Nephron (organoid): ENCODE results near the gene PEAK1.

ENCODE experiments used
- H3K27ac Mint-ChIP-seq, 3 experiments: 2 replicates each; pipeline ENCODE4 v1.8.0; 2020; ENCODE audit warnings: mixed read lengths in 3 of 3, mild to moderate bottlenecking in 2 of 3, moderate library complexity in 1 of 3
- H3K27me3 Mint-ChIP-seq: 2 replicates; pipeline ENCODE4 v1.8.0; 2021; ENCODE audit warnings: low read depth, mild to moderate bottlenecking, moderate library complexity, mixed read lengths
- H3K36me3 Mint-ChIP-seq: 2 replicates; pipeline ENCODE4 v1.8.0; 2020; ENCODE audit warnings: low read depth, mixed read lengths
- H3K4me1 Mint-ChIP-seq: 2 replicates; pipeline ENCODE4 v1.8.0; 2020; ENCODE audit warnings: mixed read lengths
- H3K4me3 Mint-ChIP-seq, 3 experiments: 2 replicates each; pipeline ENCODE4 v1.8.0; 2020; ENCODE audit warnings: mild to moderate bottlenecking in 3 of 3, mixed read lengths in 3 of 3, moderate library complexity in 2 of 3
- H3K9me3 Mint-ChIP-seq: 2 replicates; pipeline ENCODE4 v1.8.0; 2020; ENCODE audit warnings: mixed read lengths
- TF ChIP-seq, protein P1 (sequence below), 3 experiments: fragments of 200-600 bp; sonication (generic); IDR thresholded peaks; one replicate each; pipeline ENCODE4 v1.5.0; 2021; ENCODE audit warnings: antibody characterized with exemption in 3 of 3; ENCODE audit not compliant: unreplicated experiment in 3 of 3

Gene PEAK1

DNA sequence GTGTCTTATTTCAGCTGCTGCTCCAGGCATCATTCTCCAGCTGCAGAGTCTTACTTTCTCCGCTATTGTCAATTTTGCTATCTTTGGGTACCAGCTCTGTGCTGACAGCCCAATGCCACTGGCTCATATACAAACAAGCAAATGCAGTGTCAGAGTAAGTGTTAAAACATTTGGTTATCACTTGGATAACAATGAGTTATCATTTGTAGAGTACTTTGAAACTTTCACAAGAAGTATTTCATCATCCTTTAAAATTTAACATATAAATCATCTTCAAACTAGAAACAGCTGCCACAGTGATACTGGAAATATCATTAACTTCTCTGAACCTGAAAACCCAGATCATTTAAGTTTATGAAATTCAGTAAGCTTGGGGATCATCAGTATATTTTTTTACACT, 362.8 kb downstream of the PEAK1 start:
- Mint-ChIP-seq H3K27me3 (no peaks in the 10 kb centered on the region), H3K4me3 (no peak overlapping the region), H3K9me3 (no peaks in the 10 kb centered on the region), H3K4me1 (peaks cover 72% of the 10 kb centered on the region), H3K36me3 (peaks cover 20% of the 10 kb centered on the region), H3K27ac (peak overlapping the region in 1 of 3 experiments; percentile 36)
- TF ChIP-seq, protein P1, sequence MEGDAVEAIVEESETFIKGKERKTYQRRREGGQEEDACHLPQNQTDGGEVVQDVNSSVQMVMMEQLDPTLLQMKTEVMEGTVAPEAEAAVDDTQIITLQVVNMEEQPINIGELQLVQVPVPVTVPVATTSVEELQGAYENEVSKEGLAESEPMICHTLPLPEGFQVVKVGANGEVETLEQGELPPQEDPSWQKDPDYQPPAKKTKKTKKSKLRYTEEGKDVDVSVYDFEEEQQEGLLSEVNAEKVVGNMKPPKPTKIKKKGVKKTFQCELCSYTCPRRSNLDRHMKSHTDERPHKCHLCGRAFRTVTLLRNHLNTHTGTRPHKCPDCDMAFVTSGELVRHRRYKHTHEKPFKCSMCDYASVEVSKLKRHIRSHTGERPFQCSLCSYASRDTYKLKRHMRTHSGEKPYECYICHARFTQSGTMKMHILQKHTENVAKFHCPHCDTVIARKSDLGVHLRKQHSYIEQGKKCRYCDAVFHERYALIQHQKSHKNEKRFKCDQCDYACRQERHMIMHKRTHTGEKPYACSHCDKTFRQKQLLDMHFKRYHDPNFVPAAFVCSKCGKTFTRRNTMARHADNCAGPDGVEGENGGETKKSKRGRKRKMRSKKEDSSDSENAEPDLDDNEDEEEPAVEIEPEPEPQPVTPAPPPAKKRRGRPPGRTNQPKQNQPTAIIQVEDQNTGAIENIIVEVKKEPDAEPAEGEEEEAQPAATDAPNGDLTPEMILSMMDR (IDR thresholded peaks at IDR 0.05; ENCODE audit: unreplicated experiment in 3 of 3) = no peak

GRCh38 chr15:77053709-77054108, 366.2 kb downstream of the PEAK1 start:
- Mint-ChIP-seq H3K4me1 (peaks cover 41% of the 10 kb centered on the region), H3K4me3 (no peak overlapping the region), H3K27ac (no peak overlapping the region), H3K36me3 (peaks cover 43% of the 10 kb centered on the region), H3K27me3 (no peaks in the 10 kb centered on the region), H3K9me3 (no peaks in the 10 kb centered on the region)
- TF ChIP-seq, protein P1 (IDR thresholded peaks at IDR 0.05; ENCODE audit: unreplicated experiment in 3 of 3) = no peak

- H3K4me3 Mint-ChIP-seq = no peak overlapping the region
- H3K36me3 Mint-ChIP-seq = peaks cover 52% of the 10 kb centered on the region
- no peak overlapping the region for H3K27ac Mint-ChIP-seq
- no peaks in the 10 kb centered on the region for H3K27me3 Mint-ChIP-seq
- TF ChIP-seq, protein P1 (IDR thresholded peaks at IDR 0.05; ENCODE audit: unreplicated experiment in 3 of 3) = no peak
- H3K4me1 Mint-ChIP-seq = peaks cover 38% of the 10 kb centered on the region
- no peaks in the 10 kb centered on the region for H3K9me3 Mint-ChIP-seq
Observed at GRCh38 chr15:77052556-77052955, 367.3 kb downstream of the PEAK1 start.
